ENCODE data around the gene SERINC1.

The SERINC1 gene

GRCh38 chr6:122394016-122394415 lies 77.6 kb downstream of the SERINC1 start:
- no peak for TF ChIP-seq ZBTB7A (IDR thresholded peaks at IDR 0.05; ENCODE audit: low read depth)
- no peak for TF ChIP-seq FOXM1 (IDR thresholded peaks at IDR 0.05; ENCODE audit: borderline replicate concordance, low read depth)
- TF ChIP-seq CREB1 (IDR thresholded peaks at IDR 0.05; ENCODE audit: low read depth), result no peak
- TF ChIP-seq REST (IDR thresholded peaks at IDR 0.05; ENCODE audit: low read depth), result no peak
- no peak for TF ChIP-seq NFIC (IDR thresholded peaks at IDR 0.05)
- no peak for TF ChIP-seq MAX (IDR thresholded peaks at IDR 0.05)
- TF ChIP-seq EGR1 (IDR thresholded peaks at IDR 0.05), result no peak
- no peak for TF ChIP-seq CEBPB (IDR thresholded peaks at IDR 0.05)
- TF ChIP-seq YY1 (IDR thresholded peaks at IDR 0.05; ENCODE audit: low read depth), result no peak
- TF ChIP-seq RAD21 (IDR thresholded peaks at IDR 0.05; ENCODE audit: low read depth), result no peak
- no peak for TF ChIP-seq USF1 (IDR thresholded peaks at IDR 0.05)
- TF ChIP-seq TAF1 (IDR thresholded peaks at IDR 0.05; ENCODE audit: low read depth), result no peak
- no peak for TF ChIP-seq EP300 (IDR thresholded peaks at IDR 0.05; ENCODE audit: borderline replicate concordance)
- no peak for TF ChIP-seq TEAD4 (IDR thresholded peaks at IDR 0.05)
- TF ChIP-seq TCF12 (IDR thresholded peaks at IDR 0.05; ENCODE audit: low read depth), result no peak

- TF ChIP-seq NFIC (IDR thresholded peaks at IDR 0.05) (no peak), RAD21 (IDR thresholded peaks at IDR 0.05; ENCODE audit: low read depth) (no peak), EGR1 (IDR thresholded peaks at IDR 0.05) (no peak), CEBPB (IDR thresholded peaks at IDR 0.05) (no peak), REST (IDR thresholded peaks at IDR 0.05; ENCODE audit: low read depth) (no peak), TEAD4 (IDR thresholded peaks at IDR 0.05) (no peak), EP300 (IDR thresholded peaks at IDR 0.05; ENCODE audit: borderline replicate concordance) (no peak), FOXM1 (IDR thresholded peaks at IDR 0.05; ENCODE audit: borderline replicate concordance, low read depth) (no peak), YY1 (IDR thresholded peaks at IDR 0.05; ENCODE audit: low read depth) (no peak), ZBTB7A (IDR thresholded peaks at IDR 0.05; ENCODE audit: low read depth) (no peak), USF1 (IDR thresholded peaks at IDR 0.05) (no peak), CREB1 (IDR thresholded peaks at IDR 0.05; ENCODE audit: low read depth) (no peak), TCF12 (IDR thresholded peaks at IDR 0.05; ENCODE audit: low read depth) (no peak), TAF1 (IDR thresholded peaks at IDR 0.05; ENCODE audit: low read depth) (no peak), MAX (IDR thresholded peaks at IDR 0.05) (no peak)
Observed at GRCh38 chr6:122393351-122393896, 78.2 kb downstream of the SERINC1 start.

Data from Ishikawa (cell line).